Activated naive CD8-positive, alpha-beta T cell (primary cell): ENCODE measurements around the gene PRSS16.

Source experiments
- H3K27ac Mint-ChIP-seq: one replicate; pipeline ENCODE4 v1.8.0; 2021; ENCODE audit warnings: mixed read lengths
- H3K27me3 Mint-ChIP-seq: one replicate; pipeline ENCODE4 v1.8.0; 2021; ENCODE audit warnings: mixed read lengths
- H3K36me3 Mint-ChIP-seq: one replicate; pipeline ENCODE4 v1.8.0; 2021; ENCODE audit warnings: mixed read lengths
- H3K4me1 Mint-ChIP-seq: one replicate; pipeline ENCODE4 v1.8.0; 2021; ENCODE audit warnings: low read depth, mixed read lengths
- H3K4me3 Mint-ChIP-seq: one replicate; pipeline ENCODE4 v1.8.0; 2021; ENCODE audit warnings: mild to moderate bottlenecking, mixed read lengths
- H3K9me3 Mint-ChIP-seq: one replicate; pipeline ENCODE4 v1.8.0; 2021; ENCODE audit warnings: low read depth, mixed read lengths

The PRSS16 gene

DNA sequence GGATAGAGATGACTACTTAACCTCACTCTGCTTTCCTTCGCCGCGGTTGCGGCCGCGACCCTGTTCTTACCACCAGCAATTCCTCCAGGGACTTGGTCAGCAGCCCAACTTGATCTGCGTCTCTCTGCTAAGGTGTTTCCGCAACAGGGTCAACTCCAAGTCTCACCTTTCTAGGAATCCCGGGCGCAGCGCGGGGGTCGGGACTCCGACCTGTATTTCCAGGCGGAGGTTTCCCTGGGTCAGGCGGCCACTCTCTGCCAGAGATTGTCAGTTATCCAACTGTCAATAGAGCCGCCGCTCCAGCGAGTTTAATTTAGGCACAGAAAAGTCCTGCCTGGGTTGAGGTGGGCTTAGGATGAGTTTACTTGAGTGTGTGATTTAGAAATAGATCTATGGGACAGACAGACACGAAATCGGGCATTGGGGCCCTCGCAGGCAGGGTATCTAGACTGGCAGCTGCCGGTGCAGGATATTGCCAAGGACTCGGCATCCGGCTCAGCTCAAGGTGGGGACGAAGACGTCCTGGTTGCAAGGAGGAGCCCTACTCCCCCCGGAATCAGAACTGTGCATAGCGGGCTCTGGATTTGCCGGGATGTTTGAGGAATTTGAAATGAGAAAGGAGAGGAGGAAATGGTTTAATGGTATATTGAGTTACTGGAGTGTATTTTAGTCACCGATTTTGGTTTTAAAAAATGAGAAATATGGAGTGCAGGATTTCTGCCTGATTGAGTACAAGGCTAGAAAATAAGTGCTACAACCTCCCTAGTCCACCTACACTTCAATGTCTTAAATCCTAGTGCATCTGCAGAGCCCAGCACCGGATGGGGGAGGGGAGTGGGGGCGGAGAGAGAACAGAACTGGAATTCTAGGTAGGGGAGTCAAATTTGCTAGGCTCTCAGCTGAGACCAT is 40.9 kb downstream of the PRSS16 start:
- no peak overlapping the region for H3K4me3 Mint-ChIP-seq
- peaks cover 19% of the 10 kb centered on the region for H3K9me3 Mint-ChIP-seq
- H3K27ac Mint-ChIP-seq = peak overlapping the region; percentile 6
- peaks cover 4% of the 10 kb centered on the region for H3K4me1 Mint-ChIP-seq
- H3K36me3 Mint-ChIP-seq = peaks cover 16% of the 10 kb centered on the region
- peaks cover 73% of the 10 kb centered on the region for H3K27me3 Mint-ChIP-seq

DNA sequence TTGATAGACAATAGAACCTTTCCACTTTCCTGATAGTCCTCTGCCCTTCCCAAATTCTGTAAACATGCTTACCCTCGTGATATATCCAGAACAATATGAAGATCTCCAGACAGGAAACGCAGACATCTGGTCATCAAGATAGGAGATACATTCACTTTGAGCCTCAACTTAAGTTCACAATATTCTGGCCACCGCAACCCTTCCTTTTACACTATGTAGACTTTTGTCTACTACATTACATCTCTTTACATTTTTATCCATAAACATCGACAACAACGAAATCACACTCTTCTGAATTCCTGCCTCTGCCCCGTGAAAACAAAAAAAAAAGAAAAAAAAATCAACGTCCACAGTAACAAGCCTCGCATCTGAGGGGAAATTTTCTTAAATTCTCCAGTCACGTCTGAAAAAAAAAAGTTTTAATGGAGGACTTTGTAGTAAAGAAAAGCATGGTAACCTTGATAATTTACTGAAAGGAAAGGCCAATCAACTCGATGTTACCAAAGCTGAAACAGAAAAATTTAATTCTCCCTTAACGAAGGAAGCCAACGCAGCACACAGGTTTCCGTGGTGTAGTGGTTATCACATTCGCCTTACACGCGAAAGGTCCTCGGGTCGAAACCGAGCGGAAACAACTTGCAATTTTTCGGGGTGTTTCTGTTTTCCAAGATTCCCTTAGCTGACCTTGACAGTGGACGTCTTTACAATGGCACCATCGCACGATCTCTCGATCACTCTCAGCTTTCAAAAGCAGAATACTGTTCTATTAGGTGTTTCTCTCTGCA is 42.8 kb downstream of the PRSS16 start:
- peak overlapping the region; percentile 12 for H3K27ac Mint-ChIP-seq
- H3K4me1 Mint-ChIP-seq = peaks cover 4% of the 10 kb centered on the region
- peaks cover 19% of the 10 kb centered on the region for H3K9me3 Mint-ChIP-seq
- H3K4me3 Mint-ChIP-seq = no peak overlapping the region
- H3K36me3 Mint-ChIP-seq = peaks cover 16% of the 10 kb centered on the region
- H3K27me3 Mint-ChIP-seq = peaks cover 70% of the 10 kb centered on the region

DNA sequence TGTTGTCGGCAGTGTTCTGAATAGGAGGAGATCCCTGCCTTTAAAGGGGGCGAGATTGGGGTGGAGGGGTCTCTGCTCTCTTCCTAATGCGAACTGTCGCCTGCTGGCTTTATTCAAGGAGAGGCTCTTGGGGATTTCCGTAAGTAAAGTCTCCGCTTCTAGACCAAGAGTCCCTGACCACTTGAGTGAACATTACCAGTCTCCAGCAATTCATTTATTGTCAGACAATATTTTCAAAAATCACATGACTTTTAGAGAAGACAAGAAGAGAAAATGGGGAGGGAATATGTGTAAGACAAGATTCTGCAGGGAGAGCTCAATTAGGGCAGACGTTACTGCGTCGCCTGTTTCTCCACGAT is 43.3 kb downstream of the PRSS16 start:
- Mint-ChIP-seq H3K27me3 (peaks cover 70% of the 10 kb centered on the region), H3K36me3 (peaks cover 13% of the 10 kb centered on the region), H3K9me3 (peaks cover 23% of the 10 kb centered on the region), H3K4me1 (peaks cover 4% of the 10 kb centered on the region), H3K27ac (no peak overlapping the region), H3K4me3 (no peak overlapping the region)

DNA sequence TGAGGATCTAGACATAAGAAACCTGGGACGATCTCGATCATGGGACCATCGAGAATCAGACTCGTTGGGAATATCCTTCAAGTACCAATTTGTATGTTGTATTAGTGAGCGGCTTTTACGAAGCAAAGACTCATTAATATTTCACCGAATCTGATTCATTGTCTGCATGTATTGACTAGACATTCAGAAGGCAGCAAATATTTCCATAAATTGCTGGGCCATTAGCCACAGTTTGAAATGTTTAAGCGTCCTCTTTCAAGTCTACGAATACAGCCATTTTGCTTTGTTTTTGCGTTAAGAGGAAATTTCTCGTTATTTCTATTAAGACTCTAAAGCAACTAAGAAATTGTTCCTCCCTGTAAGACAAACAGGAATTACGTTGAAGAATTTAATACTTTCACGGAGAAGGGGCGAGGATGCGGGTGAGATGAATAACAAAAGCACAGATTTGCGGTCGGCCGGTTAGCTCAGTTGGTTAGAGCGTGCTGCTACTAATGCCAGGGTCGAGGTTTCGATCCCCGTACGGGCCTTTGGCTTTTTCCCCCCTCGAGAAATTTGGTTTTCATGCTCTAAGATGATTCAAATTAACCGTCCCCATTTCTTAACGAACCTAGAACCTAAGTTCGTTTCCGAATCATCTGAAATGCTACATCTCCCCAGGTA is 46.1 kb downstream of the PRSS16 start:
- Mint-ChIP-seq H3K4me1 (peaks cover 2% of the 10 kb centered on the region), H3K27me3 (peaks cover 72% of the 10 kb centered on the region), H3K9me3 (peaks cover 33% of the 10 kb centered on the region), H3K27ac (no peak overlapping the region), H3K36me3 (peaks cover 11% of the 10 kb centered on the region), H3K4me3 (no peak overlapping the region)

DNA sequence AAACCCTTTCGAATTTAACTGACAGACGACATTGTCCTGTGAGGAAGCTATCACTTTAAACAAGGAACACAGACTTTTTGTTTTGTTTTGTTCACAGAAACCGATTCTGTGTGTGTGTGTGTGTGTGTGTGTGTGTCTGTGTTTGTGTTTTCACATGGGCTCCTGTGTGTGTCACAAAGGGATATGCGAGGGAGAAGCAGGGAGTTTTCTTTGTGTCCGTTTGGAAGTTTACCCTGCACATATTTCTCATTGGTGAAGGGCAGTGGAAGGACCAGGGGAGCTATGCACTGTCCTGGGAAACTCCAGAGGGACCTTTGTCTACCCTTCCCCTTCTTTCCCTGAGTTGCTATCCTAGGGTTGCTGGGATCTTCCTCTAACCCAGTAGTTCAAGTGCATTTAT is 46.9 kb downstream of the PRSS16 start:
- no peak overlapping the region for H3K27ac Mint-ChIP-seq
- H3K4me3 Mint-ChIP-seq = no peak overlapping the region
- peaks cover 2% of the 10 kb centered on the region for H3K4me1 Mint-ChIP-seq
- peaks cover 70% of the 10 kb centered on the region for H3K27me3 Mint-ChIP-seq
- peaks cover 11% of the 10 kb centered on the region for H3K36me3 Mint-ChIP-seq
- H3K9me3 Mint-ChIP-seq = peaks cover 33% of the 10 kb centered on the region

DNA sequence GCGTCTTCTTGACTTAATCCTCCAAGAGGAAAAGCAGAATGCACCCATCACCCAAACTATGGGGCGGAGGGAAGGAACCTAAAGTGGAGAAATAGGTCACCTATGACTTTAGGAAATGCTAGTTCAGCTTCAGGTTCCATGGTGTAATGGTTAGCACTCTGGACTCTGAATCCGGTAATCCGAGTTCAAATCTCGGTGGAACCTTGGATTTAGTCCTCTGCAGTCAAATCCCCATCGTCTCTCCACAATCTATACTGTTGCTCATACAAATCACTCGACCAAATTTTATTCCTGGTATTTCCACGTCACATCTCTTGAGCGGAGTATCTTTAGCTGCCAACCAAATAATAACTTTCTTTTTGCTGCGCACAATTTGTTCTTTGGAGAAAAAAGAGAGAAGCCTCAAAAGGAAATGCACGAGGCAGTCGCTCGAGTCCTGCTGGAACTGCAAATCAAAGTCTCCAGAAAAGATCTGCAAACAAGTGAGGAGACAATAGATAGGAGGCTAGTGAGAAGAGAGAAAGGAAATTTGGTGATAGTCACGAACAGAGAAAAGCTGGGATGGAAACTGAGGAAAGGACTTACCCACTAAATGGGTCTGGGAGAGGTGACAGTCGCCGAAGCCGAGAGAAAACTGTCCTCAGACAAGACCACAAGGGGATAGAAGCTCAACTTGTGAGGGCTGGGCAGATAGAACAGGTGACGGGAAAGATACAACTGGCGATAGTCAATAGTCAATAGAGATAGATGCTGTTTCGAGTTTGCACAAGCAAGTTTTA is 48.0 kb downstream of the PRSS16 start:
- no peaks in the 10 kb centered on the region for H3K4me1 Mint-ChIP-seq
- H3K4me3 Mint-ChIP-seq = no peak overlapping the region
- H3K36me3 Mint-ChIP-seq = peaks cover 8% of the 10 kb centered on the region
- peaks cover 27% of the 10 kb centered on the region for H3K9me3 Mint-ChIP-seq
- peak overlapping the region; percentile 3 for H3K27ac Mint-ChIP-seq
- H3K27me3 Mint-ChIP-seq = peaks cover 69% of the 10 kb centered on the region

DNA sequence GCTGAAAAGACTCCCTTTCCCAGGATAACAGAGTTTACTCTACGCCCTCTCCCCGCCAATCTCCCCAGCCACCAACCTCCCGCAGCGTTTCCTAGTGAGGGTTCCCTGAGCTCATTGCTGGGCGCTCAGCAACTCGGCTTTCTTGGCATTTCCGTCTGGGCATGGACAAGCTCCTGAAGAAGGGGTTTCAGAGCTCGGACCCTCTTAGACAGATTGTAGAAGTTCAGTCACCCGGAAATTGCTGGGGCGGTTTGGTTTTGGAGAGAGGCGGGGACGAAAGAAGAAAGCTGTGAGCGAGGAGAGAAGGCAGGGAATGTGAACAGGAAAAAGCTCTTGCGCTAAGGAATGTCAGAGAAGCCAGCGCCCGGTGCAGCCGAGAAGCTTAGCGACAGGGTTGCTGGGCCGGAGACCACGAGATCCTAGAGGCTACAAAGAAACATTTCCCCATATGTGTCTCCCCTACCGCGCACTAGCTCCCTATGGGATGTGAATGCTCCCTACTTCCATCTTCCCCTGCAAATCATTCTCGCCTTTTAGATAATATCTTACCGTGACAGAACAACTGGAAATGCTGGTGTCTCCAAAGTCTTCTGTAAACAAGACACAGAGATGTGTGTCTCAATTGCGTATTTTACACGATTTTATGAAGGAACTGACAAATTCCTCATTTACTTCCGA is 48.7 kb downstream of the PRSS16 start:
- peak overlapping the region; percentile 17 for H3K27ac Mint-ChIP-seq
- peaks cover 65% of the 10 kb centered on the region for H3K27me3 Mint-ChIP-seq
- no peak overlapping the region for H3K4me3 Mint-ChIP-seq
- H3K9me3 Mint-ChIP-seq = peaks cover 21% of the 10 kb centered on the region
- peaks cover 6% of the 10 kb centered on the region for H3K36me3 Mint-ChIP-seq
- H3K4me1 Mint-ChIP-seq = no peaks in the 10 kb centered on the region

DNA sequence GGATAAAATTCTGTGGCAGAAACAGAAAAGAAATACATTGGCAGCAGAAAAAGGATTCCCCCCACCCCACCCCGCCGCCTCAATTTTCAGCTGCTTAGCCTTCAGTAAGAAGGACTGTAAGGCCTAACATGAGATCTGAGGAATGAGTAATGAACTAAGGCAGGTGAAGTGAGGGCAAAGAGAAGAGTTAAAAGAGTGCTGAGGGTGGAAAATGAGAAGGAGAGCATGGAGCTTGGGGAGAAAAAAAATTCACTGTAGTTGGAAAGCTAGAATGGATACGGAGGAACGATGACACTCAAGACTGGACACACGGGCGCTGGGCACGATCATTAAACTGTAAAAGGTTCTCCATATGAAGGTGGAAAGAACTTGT is 50.0 kb downstream of the PRSS16 start:
- peak overlapping the region; percentile 69 for H3K27ac Mint-ChIP-seq
- peaks cover 6% of the 10 kb centered on the region for H3K36me3 Mint-ChIP-seq
- H3K4me1 Mint-ChIP-seq = no peaks in the 10 kb centered on the region
- H3K4me3 Mint-ChIP-seq = peak overlapping the region; percentile 17
- peaks cover 62% of the 10 kb centered on the region for H3K27me3 Mint-ChIP-seq
- H3K9me3 Mint-ChIP-seq = peaks cover 15% of the 10 kb centered on the region

DNA sequence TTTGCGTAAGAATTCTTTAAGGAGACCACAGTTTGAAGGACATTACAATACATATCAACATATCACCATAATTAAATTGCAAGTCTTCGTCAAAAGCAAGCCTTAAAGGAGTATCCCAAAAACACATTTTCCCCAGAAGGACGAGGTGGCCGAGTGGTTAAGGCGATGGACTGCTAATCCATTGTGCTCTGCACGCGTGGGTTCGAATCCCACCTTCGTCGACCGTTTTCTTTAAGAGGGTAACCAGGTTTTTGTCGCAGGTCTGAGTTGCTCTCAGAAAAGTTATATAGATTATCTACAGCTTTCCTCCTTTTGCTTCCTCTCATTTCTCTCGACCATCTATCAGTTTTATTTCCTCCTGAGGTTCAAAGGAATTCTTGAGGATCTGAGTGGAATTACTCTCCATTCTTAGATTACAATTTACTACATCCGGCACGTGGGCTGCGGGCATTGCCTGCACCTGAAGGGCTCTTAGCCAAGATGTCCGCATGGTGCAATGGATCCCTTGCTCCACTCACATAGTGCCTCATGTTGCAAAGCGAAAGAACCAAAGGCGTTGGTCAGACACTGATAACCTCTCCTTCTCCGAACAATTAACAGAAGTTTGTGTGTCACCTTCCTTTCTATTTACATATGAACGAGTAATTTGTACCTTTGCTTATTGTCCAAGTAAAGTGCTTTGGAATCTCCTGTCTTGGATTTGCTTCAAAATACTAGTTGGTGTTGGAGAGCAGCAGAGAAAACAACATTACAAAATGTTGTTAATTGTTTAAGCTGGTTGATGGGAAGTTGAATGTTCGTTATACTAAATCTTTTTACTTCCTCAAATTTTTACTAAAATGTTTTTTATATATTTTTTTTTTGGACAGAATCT is 50.6 kb downstream of the PRSS16 start:
- Mint-ChIP-seq H3K36me3 (peaks cover 10% of the 10 kb centered on the region), H3K27ac (peak overlapping the region; percentile 69), H3K27me3 (peaks cover 68% of the 10 kb centered on the region), H3K4me1 (no peaks in the 10 kb centered on the region), H3K4me3 (no peak overlapping the region), H3K9me3 (peaks cover 15% of the 10 kb centered on the region)

DNA sequence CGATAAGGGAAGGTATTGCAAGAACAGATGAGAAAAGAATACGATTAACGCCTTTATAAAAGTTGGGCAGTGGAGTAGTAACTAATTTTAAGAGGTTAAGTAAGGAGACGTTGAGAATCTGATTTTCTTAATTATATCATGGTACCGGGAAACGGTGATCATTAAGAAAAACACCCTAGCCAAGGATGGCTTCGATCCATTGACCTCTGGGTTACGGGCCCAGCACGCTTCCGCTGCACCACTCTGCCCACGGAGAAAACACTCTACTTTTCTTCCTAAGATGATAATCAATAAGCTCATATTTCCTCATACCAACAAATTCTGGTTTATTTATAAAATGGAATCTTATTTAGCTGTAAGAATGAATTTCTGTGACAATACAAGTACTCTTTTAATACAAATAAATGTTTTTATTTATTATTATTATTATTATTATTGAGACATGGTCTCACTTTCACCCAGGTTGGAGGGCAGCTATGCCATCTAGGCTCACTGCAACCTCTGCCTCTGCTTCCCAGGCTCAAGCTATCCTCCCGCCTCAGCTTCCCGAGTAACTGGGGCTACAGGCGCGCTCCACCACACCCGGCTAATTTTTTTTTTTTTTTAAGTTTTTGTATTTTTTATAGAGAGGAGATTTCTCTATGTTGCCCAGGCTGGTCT is 56.2 kb downstream of the PRSS16 start:
- H3K27ac Mint-ChIP-seq = no peak overlapping the region

More for the DNA sequence above, 56.2 kb downstream of the PRSS16 start:
- Mint-ChIP-seq H3K36me3 (peaks cover 8% of the 10 kb centered on the region), H3K27me3 (peaks cover 59% of the 10 kb centered on the region), H3K4me3 (no peak overlapping the region), H3K4me1 (no peaks in the 10 kb centered on the region), H3K9me3 (peaks cover 4% of the 10 kb centered on the region)
